ENCODE results near the gene APBA1. TPM values are rescaled to one million over a fixed set of nuclear protein-coding genes. Genes with fewer than 3 reads are reported as not detected.

APBA1 gene
- total RNA-seq, 2 donors from 2014 or later, result 2.8 to 3.8 TPM

GRCh38 chr9:69674112-69674685 lies 2.0 kb upstream of the APBA1 start:
- no peaks in the 10 kb centered on the region for H3K36me3 Mint-ChIP-seq (ENCODE audit: low read depth)
- no peak overlapping the region for H3K27ac Mint-ChIP-seq
- ATAC-seq (replicated peaks), result no peak
- H3K4me3 Mint-ChIP-seq, result no peak overlapping the region
- H3K27me3 Mint-ChIP-seq, result peaks cover 20% of the 10 kb centered on the region
- no peaks in the 10 kb centered on the region for H3K9me3 Mint-ChIP-seq
- H3K4me1 Mint-ChIP-seq, result peaks cover 5% of the 10 kb centered on the region

GRCh38 chr9:69673311-69673640 lies 1.1 kb upstream of the APBA1 start:
- Mint-ChIP-seq H3K27ac (no peak overlapping the region), H3K9me3 (no peaks in the 10 kb centered on the region), H3K36me3 (ENCODE audit: low read depth) (no peaks in the 10 kb centered on the region), H3K27me3 (peaks cover 16% of the 10 kb centered on the region), H3K4me3 (peak overlapping the region; percentile 72), H3K4me1 (peaks cover 5% of the 10 kb centered on the region)
- ATAC-seq (replicated peaks), result no peak

GRCh38 chr9:69672596-69673310 lies 582 bp upstream of the APBA1 start:
- peak; percentile 90 for ATAC-seq (replicated peaks)
- Mint-ChIP-seq H3K27me3 (peaks cover 16% of the 10 kb centered on the region), H3K4me1 (peaks cover 5% of the 10 kb centered on the region), H3K27ac (no peak overlapping the region), H3K4me3 (peak overlapping the region; percentile 72), H3K9me3 (no peaks in the 10 kb centered on the region), H3K36me3 (ENCODE audit: low read depth) (no peaks in the 10 kb centered on the region)

GRCh38 chr9:69671311-69671878 lies 776 bp downstream of the APBA1 start:
- H3K36me3 Mint-ChIP-seq (ENCODE audit: low read depth), result no peaks in the 10 kb centered on the region
- peaks cover 13% of the 10 kb centered on the region for H3K27me3 Mint-ChIP-seq
- H3K9me3 Mint-ChIP-seq, result no peaks in the 10 kb centered on the region
- peaks cover 5% of the 10 kb centered on the region for H3K4me1 Mint-ChIP-seq
- H3K27ac Mint-ChIP-seq, result no peak overlapping the region
- peak overlapping the region; percentile 51 for H3K4me3 Mint-ChIP-seq
- ATAC-seq (replicated peaks), result no peak

GRCh38 chr9:69667306-69667705 lies 4.9 kb downstream of the APBA1 start:
- no peaks in the 10 kb centered on the region for H3K36me3 Mint-ChIP-seq (ENCODE audit: low read depth)
- no peak for ATAC-seq (replicated peaks)
- H3K4me3 Mint-ChIP-seq, result no peak overlapping the region
- H3K27ac Mint-ChIP-seq, result no peak overlapping the region
- H3K4me1 Mint-ChIP-seq, result no peaks in the 10 kb centered on the region
- no peaks in the 10 kb centered on the region for H3K9me3 Mint-ChIP-seq
- peaks cover 13% of the 10 kb centered on the region for H3K27me3 Mint-ChIP-seq

GRCh38 chr9:69660304-69660703 lies 11.9 kb downstream of the APBA1 start:
- no peak for ATAC-seq (replicated peaks)
- peaks cover 12% of the 10 kb centered on the region for H3K27me3 Mint-ChIP-seq
- H3K4me1 Mint-ChIP-seq, result no peaks in the 10 kb centered on the region
- no peaks in the 10 kb centered on the region for H3K36me3 Mint-ChIP-seq (ENCODE audit: low read depth)
- no peak overlapping the region for H3K4me3 Mint-ChIP-seq
- no peak overlapping the region for H3K27ac Mint-ChIP-seq
- no peaks in the 10 kb centered on the region for H3K9me3 Mint-ChIP-seq

- ATAC-seq (replicated peaks), result no peak
- Mint-ChIP-seq H3K4me1 (no peaks in the 10 kb centered on the region), H3K36me3 (ENCODE audit: low read depth) (no peaks in the 10 kb centered on the region), H3K4me3 (no peak overlapping the region), H3K27me3 (peaks cover 12% of the 10 kb centered on the region), H3K9me3 (no peaks in the 10 kb centered on the region), H3K27ac (no peak overlapping the region)
These were observed 13.0 kb downstream of the APBA1 start for GRCh38 chr9:69658987-69659675.

- H3K36me3 Mint-ChIP-seq (ENCODE audit: low read depth), result no peaks in the 10 kb centered on the region
- no peaks in the 10 kb centered on the region for H3K9me3 Mint-ChIP-seq
These were observed 14.9 kb downstream of the APBA1 start for GRCh38 chr9:69657269-69657668.

GRCh38 chr9:69655065-69655464 lies 17.1 kb downstream of the APBA1 start:
- Mint-ChIP-seq H3K4me3 (no peak overlapping the region), H3K36me3 (ENCODE audit: low read depth) (no peaks in the 10 kb centered on the region), H3K4me1 (no peaks in the 10 kb centered on the region), H3K9me3 (no peaks in the 10 kb centered on the region), H3K27ac (no peak overlapping the region), H3K27me3 (peaks cover 4% of the 10 kb centered on the region)
- ATAC-seq (replicated peaks), result no peak

More at GRCh38 chr9:69657269-69657668, 14.9 kb downstream of the APBA1 start:
- H3K4me3 Mint-ChIP-seq, result no peak overlapping the region
- H3K4me1 Mint-ChIP-seq, result no peaks in the 10 kb centered on the region
- H3K27me3 Mint-ChIP-seq, result peaks cover 11% of the 10 kb centered on the region
- ATAC-seq (replicated peaks), result no peak
- H3K27ac Mint-ChIP-seq, result no peak overlapping the region

GRCh38 chr9:69653261-69653660 lies 18.9 kb downstream of the APBA1 start:
- H3K27ac Mint-ChIP-seq, result no peak overlapping the region
- no peaks in the 10 kb centered on the region for H3K9me3 Mint-ChIP-seq
- no peak overlapping the region for H3K4me3 Mint-ChIP-seq
- peaks cover 7% of the 10 kb centered on the region for H3K27me3 Mint-ChIP-seq
- H3K36me3 Mint-ChIP-seq (ENCODE audit: low read depth), result no peaks in the 10 kb centered on the region
- ATAC-seq (replicated peaks), result no peak
- no peaks in the 10 kb centered on the region for H3K4me1 Mint-ChIP-seq

GRCh38 chr9:69649566-69650250 lies 22.5 kb downstream of the APBA1 start:
- Mint-ChIP-seq H3K4me1 (no peaks in the 10 kb centered on the region), H3K27ac (no peak overlapping the region)

GRCh38 chr9:69647804-69648203 lies 24.4 kb downstream of the APBA1 start:
- no peak overlapping the region for H3K4me3 Mint-ChIP-seq
- no peak for ATAC-seq (replicated peaks)
- no peaks in the 10 kb centered on the region for H3K4me1 Mint-ChIP-seq

More at GRCh38 chr9:69649566-69650250, 22.5 kb downstream of the APBA1 start:
- no peaks in the 10 kb centered on the region for H3K36me3 Mint-ChIP-seq (ENCODE audit: low read depth)
- H3K4me3 Mint-ChIP-seq, result no peak overlapping the region
- peaks cover 7% of the 10 kb centered on the region for H3K27me3 Mint-ChIP-seq
- H3K9me3 Mint-ChIP-seq, result no peaks in the 10 kb centered on the region
- no peak for ATAC-seq (replicated peaks)

GRCh38 chr9:69646810-69647209 lies 25.4 kb downstream of the APBA1 start:
- Mint-ChIP-seq H3K4me1 (no peaks in the 10 kb centered on the region), H3K36me3 (ENCODE audit: low read depth) (no peaks in the 10 kb centered on the region), H3K4me3 (no peak overlapping the region), H3K27me3 (peaks cover 7% of the 10 kb centered on the region), H3K27ac (no peak overlapping the region), H3K9me3 (no peaks in the 10 kb centered on the region)
- no peak for ATAC-seq (replicated peaks)

More at GRCh38 chr9:69647804-69648203, 24.4 kb downstream of the APBA1 start:
- H3K27me3 Mint-ChIP-seq, result peaks cover 7% of the 10 kb centered on the region
- H3K9me3 Mint-ChIP-seq, result no peaks in the 10 kb centered on the region
- no peaks in the 10 kb centered on the region for H3K36me3 Mint-ChIP-seq (ENCODE audit: low read depth)
- H3K27ac Mint-ChIP-seq, result no peak overlapping the region

GRCh38 chr9:69645488-69645887 lies 26.7 kb downstream of the APBA1 start:
- no peaks in the 10 kb centered on the region for H3K36me3 Mint-ChIP-seq (ENCODE audit: low read depth)
- no peaks in the 10 kb centered on the region for H3K4me1 Mint-ChIP-seq
- peaks cover 7% of the 10 kb centered on the region for H3K27me3 Mint-ChIP-seq
- no peak for ATAC-seq (replicated peaks)
- no peak overlapping the region for H3K4me3 Mint-ChIP-seq
- no peaks in the 10 kb centered on the region for H3K9me3 Mint-ChIP-seq
- H3K27ac Mint-ChIP-seq, result no peak overlapping the region
